K562 (cell line): ENCODE measurements around the gene ATP9A. TPM values are rescaled to one million over a fixed set of nuclear protein-coding genes. Genes with fewer than 3 reads are reported as not detected.

Experiments used
- ATAC-seq: fragments of 200-7000 bp; cut with Tn5 transposase; 3 replicates; pipeline ENCODE4 v1.9.1; 2020; ENCODE audit warnings: moderate library complexity
- BruUV-seq: library from RNA; stranded (reverse); fragments of 400-500 nt; replicated peaks from 2 replicates; lab custom pipeline; 2021; lab: Mats Ljungman, UMichigan
- CTCF ChIA-PET: fragments of 300-600 bp; formaldehyde crosslinking; extraction: SDS; loops from one replicate; lab custom pipeline; 2021; ENCODE audit warnings: low intra/inter-chr PET ratio; lab: Yijun Ruan, JAX
- POLR2A ChIA-PET: fragments of 300-600, 350-650 bp; sonication (Branson Sonifier 250); formaldehyde crosslinking; extraction: SDS; loops from one replicate; lab custom pipeline; 2021; ENCODE audit warnings: antibody characterized with exemption, inconsistent platforms; lab: Yijun Ruan, JAX
- DNase-seq, 4 experiments: peaks; one replicate each; pipeline versions ENCODE4 v3.0.0 to v3.0.0-alpha.2; 2011 to 2018; ENCODE audit warnings: low spot score in 3 of 4, mixed read lengths in 3 of 4; ENCODE audit errors: extremely low read depth in 1 of 4
- FAIRE-seq: peaks from 2 replicates; lab custom pipeline; 2011; peaks lifted over from hg19 to GRCh38; lab: Jason Lieb, UNC
- H2AFZ ChIP-seq: 2 replicates; pipeline ENCODE4 v1.6.0; 2011; ENCODE audit warnings: low read depth, low read length, control low read depth, inconsistent platforms
- H3K27ac ChIP-seq: fragments of 200-600 bp; 3 replicates; pipeline ENCODE4 v1.8.0; 2011; ENCODE audit warnings: low read depth, mild to moderate bottlenecking, control low read depth, inconsistent platforms, low read length, moderate library complexity, mixed read lengths; ENCODE audit errors: extremely low read depth
- H3K27me3 ChIP-seq, 2 experiments: fragments of 300-600 bp in 1 of 2; 2 replicates in 1 of 2; 3 replicates in 1 of 2; pipeline versions ENCODE4 v1.6.0 to v1.8.0; 2011; ENCODE audit warnings: inconsistent platforms in 2 of 2, low read length in 2 of 2, mild to moderate bottlenecking in 1 of 2, mixed read lengths in 1 of 2, moderate library complexity in 1 of 2; ENCODE audit not compliant: control insufficient read depth in 2 of 2, insufficient read depth in 2 of 2
- H3K36me3 ChIP-seq: fragments of 300-600 bp; 3 replicates; pipeline ENCODE4 v1.8.0; 2011; ENCODE audit warnings: mild to moderate bottlenecking, low read length, inconsistent platforms; ENCODE audit not compliant: control insufficient read depth, insufficient read depth
- H3K4me1 ChIP-seq, 2 experiments: fragments of 200-600 bp in 1 of 2; replicated peaks in 1 of 2; 2 replicates in 1 of 2; 3 replicates in 1 of 2; pipeline versions ENCODE4 v1.5.1 to v1.8.0; 2011; ENCODE audit warnings: inconsistent platforms in 2 of 2, low read length in 2 of 2, mild to moderate bottlenecking in 1 of 2, mixed read lengths in 1 of 2, moderate library complexity in 1 of 2; ENCODE audit not compliant: control insufficient read depth in 2 of 2, insufficient read depth in 2 of 2
- H3K4me2 ChIP-seq: 2 replicates; pipeline ENCODE4 v1.6.1; 2011; ENCODE audit warnings: low read length, control low read depth, inconsistent platforms, mixed read lengths; ENCODE audit not compliant: insufficient read depth
- H3K4me3 ChIP-seq: fragments of 200-600 bp; sonication (generic), shearing (Covaris generic); 2 replicates; pipeline ENCODE4 v1.5.1; 2016; ENCODE audit warnings: control low read depth, inconsistent platforms
- H3K79me2 ChIP-seq: fragments of 200-600 bp; 3 replicates; pipeline ENCODE4 v1.8.0; 2011; ENCODE audit warnings: low read length, inconsistent platforms; ENCODE audit not compliant: control insufficient read depth, insufficient read depth
- H3K9ac ChIP-seq, 2 experiments: 2 replicates each; pipeline versions ENCODE4 v1.6.0 to v1.6.1; 2011; ENCODE audit warnings: low read depth in 2 of 2, low read length in 2 of 2, control low read depth in 1 of 2, inconsistent platforms in 1 of 2, mild to moderate bottlenecking in 1 of 2, mixed read lengths in 1 of 2; ENCODE audit not compliant: insufficient read depth in 1 of 2
- H3K9me1 ChIP-seq: one replicate; pipeline ENCODE4 v1.6.0; 2011; ENCODE audit warnings: inconsistent platforms, mild to moderate bottlenecking, low read length, moderate library complexity; ENCODE audit not compliant: control insufficient read depth, insufficient read depth
- H3K9me3 ChIP-seq: replicated peaks from 2 replicates; pipeline ENCODE4 v1.5.1; 2011; ENCODE audit warnings: low read depth, low read length, inconsistent platforms; ENCODE audit not compliant: control insufficient read depth, insufficient read depth
- H4K20me1 ChIP-seq: replicated peaks from 2 replicates; pipeline ENCODE4 v1.6.1; 2011; ENCODE audit warnings: low read length, inconsistent platforms, mixed read lengths; ENCODE audit not compliant: control insufficient read depth, insufficient read depth
- NR4A1 ChIP-seq, 2 experiments: fragments of 250-450 bp in 1 of 2; fragments of 450-650 bp in 1 of 2; sonication (Bioruptor Pico) in 1 of 2; IDR thresholded peaks; 2 replicates each; pipeline versions ENCODE4 v1.4.0 to v1.6.1; 2016 to 2020; ENCODE audit warnings: mild to moderate bottlenecking in 2 of 2, missing compliant biosample characterization in 1 of 2, missing genetic modification characterization in 1 of 2, moderate library complexity in 1 of 2
- RBM25 ChIP-seq: fragments of 200-400 bp; formaldehyde crosslinking; IDR thresholded peaks from 2 replicates; pipeline ENCODE4 v1.6.1; 2018; ENCODE audit warnings: low read length, low read depth, moderate library complexity; ENCODE audit not compliant: severe bottlenecking
- WGBS: fragments of 100-300 bp; shearing (Covaris generic); methylation state at CpG from one replicate; pipeline ENCODE4 v1.1.6; 2016; ENCODE audit warnings: low coverage, mixed read lengths; ENCODE audit not compliant: insufficient coverage; ENCODE audit errors: missing lambda C conversion rate; 5-methylcytosine and 5-hydroxymethylcytosine counted together
- in situ Hi-C: fragments of 300-500 bp; cut with MboI; formaldehyde crosslinking; loops from 4 replicates; pipeline ENCODE4 v1.15.0; 2018; ENCODE audit warnings: inconsistent platforms, mixed read lengths
- intact Hi-C: fragments of 100-400 bp; cut with micrococcal nuclease; formaldehyde crosslinking; loops from 2 replicates; pipeline ENCODE4 v1.14.2; 2022
- polyA plus RNA-seq, 8 experiments: library from polyadenylated mRNA; depleted of rRNA in 4 of 8; stranded (reverse) in 5 of 8; unstranded in 3 of 8; fragments of >200 nt; fragmentation: Nextera tagmentation in 2 of 8; fragmentation: Illumina TruSeq in 1 of 8; extraction: Ambion mirVana in 2 of 8; extraction: Trizol in 1 of 8; gene quantifications; 2 replicates each; pipeline versions ENCODE4 v1.2.1 to v1.2.3, GENCODE V29; 2011 to 2014; ENCODE audit warnings: inconsistent platforms in 1 of 8, missing spikeins in 1 of 8
- total RNA-seq, 7 experiments: library from RNA; depleted of rRNA in 6 of 7; stranded (reverse); fragments of >200 nt in 6 of 7; fragmentation: Illumina TruSeq in 2 of 7; extraction: Trizol in 2 of 7; gene quantifications; 2 replicates each; pipeline versions ENCODE4 v1.2.1 to v1.2.3, GENCODE V29; 2011 to 2021; ENCODE audit warnings: low replicate concordance in 1 of 7
- TF ChIP-seq, protein P1 (sequence below): sonication (generic); formaldehyde crosslinking; IDR thresholded peaks from 2 replicates; pipeline ENCODE4 v1.8.0; 2023; ENCODE audit warnings: missing genetic modification reagents, mild to moderate bottlenecking, borderline replicate concordance
- TF ChIP-seq, protein P2 (sequence below): fragments of 250-450 bp; sonication (Bioruptor Pico); IDR thresholded peaks from 2 replicates; pipeline ENCODE4 v1.9.0; 2021; ENCODE audit warnings: mild to moderate bottlenecking

The ATP9A gene
- total and polyA plus RNA-seq, 9 of the 15 experiments (the other 6 are each of a cell fraction or from before 2014, with no cell fraction given) = 0.18 to 0.62 (median 0.29) TPM

DNA sequence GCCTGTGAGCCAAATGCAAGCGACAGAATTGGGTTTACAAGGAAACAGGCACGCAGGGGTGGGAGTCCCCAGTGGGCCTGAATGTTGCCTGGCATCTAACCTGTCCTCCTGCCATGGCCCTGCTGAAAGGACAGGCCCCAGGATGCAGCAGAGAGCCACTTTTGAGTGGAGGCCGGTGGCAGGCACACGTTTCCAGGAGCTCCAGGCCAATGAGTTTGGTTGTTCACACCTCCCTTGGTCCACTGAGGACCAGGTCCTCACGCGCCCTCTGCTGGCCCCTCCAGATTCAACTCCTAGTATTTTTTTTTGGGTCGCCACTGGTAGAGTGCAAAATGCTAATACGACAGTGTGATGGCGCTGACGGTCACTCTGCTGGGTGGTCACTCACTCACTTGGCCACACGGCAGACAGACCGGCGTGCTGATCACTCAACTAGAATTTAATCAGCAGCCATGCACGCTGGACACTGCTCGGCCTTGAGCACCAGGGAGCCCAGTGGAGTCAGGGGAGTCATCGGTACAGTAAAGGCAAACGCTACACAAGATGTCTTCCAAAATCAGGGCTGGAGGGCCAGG is 143.9 kb downstream of the ATP9A start (continued):
- TF ChIP-seq, protein P1, sequence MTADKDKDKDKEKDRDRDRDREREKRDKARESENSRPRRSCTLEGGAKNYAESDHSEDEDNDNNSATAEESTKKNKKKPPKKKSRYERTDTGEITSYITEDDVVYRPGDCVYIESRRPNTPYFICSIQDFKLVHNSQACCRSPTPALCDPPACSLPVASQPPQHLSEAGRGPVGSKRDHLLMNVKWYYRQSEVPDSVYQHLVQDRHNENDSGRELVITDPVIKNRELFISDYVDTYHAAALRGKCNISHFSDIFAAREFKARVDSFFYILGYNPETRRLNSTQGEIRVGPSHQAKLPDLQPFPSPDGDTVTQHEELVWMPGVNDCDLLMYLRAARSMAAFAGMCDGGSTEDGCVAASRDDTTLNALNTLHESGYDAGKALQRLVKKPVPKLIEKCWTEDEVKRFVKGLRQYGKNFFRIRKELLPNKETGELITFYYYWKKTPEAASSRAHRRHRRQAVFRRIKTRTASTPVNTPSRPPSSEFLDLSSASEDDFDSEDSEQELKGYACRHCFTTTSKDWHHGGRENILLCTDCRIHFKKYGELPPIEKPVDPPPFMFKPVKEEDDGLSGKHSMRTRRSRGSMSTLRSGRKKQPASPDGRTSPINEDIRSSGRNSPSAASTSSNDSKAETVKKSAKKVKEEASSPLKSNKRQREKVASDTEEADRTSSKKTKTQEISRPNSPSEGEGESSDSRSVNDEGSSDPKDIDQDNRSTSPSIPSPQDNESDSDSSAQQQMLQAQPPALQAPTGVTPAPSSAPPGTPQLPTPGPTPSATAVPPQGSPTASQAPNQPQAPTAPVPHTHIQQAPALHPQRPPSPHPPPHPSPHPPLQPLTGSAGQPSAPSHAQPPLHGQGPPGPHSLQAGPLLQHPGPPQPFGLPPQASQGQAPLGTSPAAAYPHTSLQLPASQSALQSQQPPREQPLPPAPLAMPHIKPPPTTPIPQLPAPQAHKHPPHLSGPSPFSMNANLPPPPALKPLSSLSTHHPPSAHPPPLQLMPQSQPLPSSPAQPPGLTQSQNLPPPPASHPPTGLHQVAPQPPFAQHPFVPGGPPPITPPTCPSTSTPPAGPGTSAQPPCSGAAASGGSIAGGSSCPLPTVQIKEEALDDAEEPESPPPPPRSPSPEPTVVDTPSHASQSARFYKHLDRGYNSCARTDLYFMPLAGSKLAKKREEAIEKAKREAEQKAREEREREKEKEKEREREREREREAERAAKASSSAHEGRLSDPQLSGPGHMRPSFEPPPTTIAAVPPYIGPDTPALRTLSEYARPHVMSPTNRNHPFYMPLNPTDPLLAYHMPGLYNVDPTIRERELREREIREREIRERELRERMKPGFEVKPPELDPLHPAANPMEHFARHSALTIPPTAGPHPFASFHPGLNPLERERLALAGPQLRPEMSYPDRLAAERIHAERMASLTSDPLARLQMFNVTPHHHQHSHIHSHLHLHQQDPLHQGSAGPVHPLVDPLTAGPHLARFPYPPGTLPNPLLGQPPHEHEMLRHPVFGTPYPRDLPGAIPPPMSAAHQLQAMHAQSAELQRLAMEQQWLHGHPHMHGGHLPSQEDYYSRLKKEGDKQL (CRISPR knock-in tag) = no peak

DNA sequence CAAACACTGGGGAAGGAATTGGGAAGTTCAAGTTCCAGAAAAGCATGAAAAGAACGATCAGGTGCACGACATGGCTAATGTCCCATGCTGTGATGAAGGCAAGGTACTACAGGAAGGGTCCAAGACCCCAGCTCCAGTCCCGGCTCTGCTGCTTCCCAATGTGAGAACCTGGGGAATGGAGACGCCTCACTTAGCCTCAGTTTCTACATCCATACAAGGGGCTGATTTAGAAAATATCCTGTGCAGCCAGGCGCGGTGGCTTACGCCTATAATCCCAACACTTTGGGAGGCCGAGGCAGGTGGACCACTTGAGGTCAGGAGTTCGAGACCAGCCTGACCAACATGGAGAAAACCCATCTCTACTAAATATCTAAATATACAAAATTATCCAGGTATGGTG is 144.9 kb downstream of the ATP9A start:
- H3K4me3 ChIP-seq = no peak overlapping the region
- no peak overlapping the region for H3K9ac ChIP-seq
- ATAC-seq = no peak
- H3K4me1 ChIP-seq = peaks cover 3 to 15% of the 10 kb centered on the region in 2 experiments; a peak in 4 of 5 replicates
- no peaks in the 10 kb centered on the region for H3K79me2 ChIP-seq
- DNase-seq = no peak
- CTCF ChIA-PET = interaction anchor here (1.0 to 2.1 kb wide), 2 partner anchors 251 to 252 kb away, joined by 5 to 9 read pairs; no protein-coding TSS in a partner anchor
- H3K27ac ChIP-seq = no peak overlapping the region
- no peaks in the 10 kb centered on the region for H4K20me1 ChIP-seq
- intact Hi-C loops (loop anchor here (10.0 kb wide), 1 partner anchor 638 kb away; no protein-coding TSS in a partner anchor), in situ Hi-C loops (no loop called here)
- POLR2A ChIA-PET = no interaction called here
- H3K36me3 ChIP-seq = no peaks in the 10 kb centered on the region
- H3K9me3 ChIP-seq = no peaks in the 10 kb centered on the region
- 49% methylated on average over 9 of the region's 9 CpGs for WGBS
- FAIRE-seq = no peak
- peaks cover 2 to 30% of the 10 kb centered on the region in 2 experiments; a peak in 4 of 5 replicates for H3K27me3 ChIP-seq
- TF ChIP-seq RBM25 (peak; percentile 53), NR4A1 (CRISPR knock-in tag; IDR thresholded peaks at IDR 0.05) (no peak), NR4A1 (tag; IDR thresholded peaks at IDR 0.05) (no peak)
- TF ChIP-seq, protein P2, sequence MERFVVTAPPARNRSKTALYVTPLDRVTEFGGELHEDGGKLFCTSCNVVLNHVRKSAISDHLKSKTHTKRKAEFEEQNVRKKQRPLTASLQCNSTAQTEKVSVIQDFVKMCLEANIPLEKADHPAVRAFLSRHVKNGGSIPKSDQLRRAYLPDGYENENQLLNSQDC (CRISPR knock-in tag) = no peak
- no peaks in the 10 kb centered on the region for H3K9me1 ChIP-seq
- BruUV-seq = no TSS peak
- H3K4me2 ChIP-seq = no peak overlapping the region
- no peak overlapping the region for H2AFZ ChIP-seq
